IPS-18a (cell line): ENCODE results near the gene ZNF346.
"Not testable (repeated sequence)": the region's sequence is repeated elsewhere in the genome, so short reads cannot be mapped to it uniquely, and the experiment has no call there.

ENCODE experiments used
- H3K27ac ChIP-seq: one replicate; pipeline ENCODE4 v1.5.1; 2013; ENCODE audit warnings: low read length
- H3K27me3 ChIP-seq: one replicate; pipeline ENCODE4 v1.6.1; 2013; ENCODE audit warnings: mild to moderate bottlenecking, low read length; ENCODE audit not compliant: control insufficient read depth, insufficient read depth
- H3K36me3 ChIP-seq: one replicate; pipeline ENCODE4 v1.6.1; 2013; ENCODE audit warnings: low read depth, low read length; ENCODE audit not compliant: control insufficient read depth
- H3K4me1 ChIP-seq: one replicate; pipeline ENCODE4 v1.6.1; 2013; ENCODE audit warnings: low read depth, low read length; ENCODE audit not compliant: control insufficient read depth
- H3K4me3 ChIP-seq: one replicate; pipeline ENCODE4 v1.5.1; 2013; ENCODE audit warnings: low read length
- H3K9ac ChIP-seq: one replicate; pipeline ENCODE4 v1.6.1; 2013; ENCODE audit warnings: mild to moderate bottlenecking, low read length, moderate library complexity
- H3K9me3 ChIP-seq: one replicate; pipeline ENCODE4 v1.6.1; 2013; ENCODE audit warnings: low read depth, low read length; ENCODE audit not compliant: control insufficient read depth

ZNF346 gene

GRCh38 chr5:177041936-177042335 is 19.4 kb downstream of the ZNF346 start:
- Histone ChIP-seq H3K9me3 (no peaks in the 10 kb centered on the region), H3K9ac (no peak overlapping the region), H3K4me1 (no peaks in the 10 kb centered on the region), H3K4me3 (no peak overlapping the region), H3K27ac (no peak overlapping the region), H3K36me3 (peaks cover 31% of the 10 kb centered on the region), H3K27me3 (no peaks in the 10 kb centered on the region)

- Histone ChIP-seq H3K27me3 (no peaks in the 10 kb centered on the region), H3K27ac (no peak overlapping the region), H3K4me3 (no peak overlapping the region), H3K9me3 (no peaks in the 10 kb centered on the region), H3K36me3 (peaks cover 35% of the 10 kb centered on the region), H3K4me1 (no peaks in the 10 kb centered on the region), H3K9ac (no peak overlapping the region)
Measured at GRCh38 chr5:177043114-177043513, 20.6 kb downstream of the ZNF346 start.

- Histone ChIP-seq H3K27me3 (no peaks in the 10 kb centered on the region), H3K27ac (no peak overlapping the region), H3K4me3 (no peak overlapping the region), H3K4me1 (no peaks in the 10 kb centered on the region), H3K36me3 (peaks cover 38% of the 10 kb centered on the region), H3K9ac (no peak overlapping the region), H3K9me3 (no peaks in the 10 kb centered on the region)
Measured at GRCh38 chr5:177043958-177044357, 21.5 kb downstream of the ZNF346 start.

- Histone ChIP-seq H3K4me3 (no peak overlapping the region), H3K9ac (no peak overlapping the region), H3K4me1 (no peaks in the 10 kb centered on the region), H3K27me3 (no peaks in the 10 kb centered on the region), H3K9me3 (no peaks in the 10 kb centered on the region), H3K27ac (no peak overlapping the region), H3K36me3 (peaks cover 38% of the 10 kb centered on the region)
Measured at GRCh38 chr5:177044641-177045040, 22.1 kb downstream of the ZNF346 start.

GRCh38 chr5:177045631-177046030 is 23.1 kb downstream of the ZNF346 start:
- Histone ChIP-seq H3K9me3 (no peaks in the 10 kb centered on the region), H3K27me3 (no peaks in the 10 kb centered on the region), H3K9ac (no peak overlapping the region), H3K36me3 (peaks cover 44% of the 10 kb centered on the region), H3K4me3 (no peak overlapping the region), H3K27ac (no peak overlapping the region), H3K4me1 (no peaks in the 10 kb centered on the region)

- not testable (repeated sequence) for H3K9ac ChIP-seq, H3K27ac ChIP-seq, H3K4me1 ChIP-seq, H3K27me3 ChIP-seq, H3K4me3 ChIP-seq, H3K9me3 ChIP-seq
- peaks cover 47% of the 10 kb centered on the region for H3K36me3 ChIP-seq
Measured at GRCh38 chr5:177048531-177048930, 26.0 kb downstream of the ZNF346 start.

GRCh38 chr5:177049285-177049684 is 26.8 kb downstream of the ZNF346 start:
- Histone ChIP-seq H3K27me3 (no peaks in the 10 kb centered on the region), H3K4me1 (no peaks in the 10 kb centered on the region), H3K36me3 (peaks cover 43% of the 10 kb centered on the region), H3K27ac (no peak overlapping the region), H3K9ac (no peak overlapping the region), H3K9me3 (no peaks in the 10 kb centered on the region), H3K4me3 (no peak overlapping the region)

GRCh38 chr5:177064500-177065277 is 42.2 kb downstream of the ZNF346 start:
- H3K36me3 ChIP-seq: peaks cover 22% of the 10 kb centered on the region
- no peak overlapping the region for H3K9ac ChIP-seq
- H3K27me3 ChIP-seq: no peaks in the 10 kb centered on the region
- H3K4me1 ChIP-seq: no peaks in the 10 kb centered on the region
- H3K4me3 ChIP-seq: no peak overlapping the region
- H3K9me3 ChIP-seq: no peaks in the 10 kb centered on the region
- no peak overlapping the region for H3K27ac ChIP-seq

- Histone ChIP-seq H3K9ac (no peak overlapping the region), H3K27ac (no peak overlapping the region), H3K4me3 (no peak overlapping the region), H3K27me3 (no peaks in the 10 kb centered on the region), H3K36me3 (peaks cover 22% of the 10 kb centered on the region), H3K9me3 (no peaks in the 10 kb centered on the region), H3K4me1 (no peaks in the 10 kb centered on the region)
Measured at GRCh38 chr5:177065491-177065890, 43.0 kb downstream of the ZNF346 start.

- H3K27ac ChIP-seq: no peak overlapping the region
- peaks cover 22% of the 10 kb centered on the region for H3K36me3 ChIP-seq
- no peaks in the 10 kb centered on the region for H3K27me3 ChIP-seq
- H3K9ac ChIP-seq: no peak overlapping the region
- no peaks in the 10 kb centered on the region for H3K4me1 ChIP-seq
- no peak overlapping the region for H3K4me3 ChIP-seq
- H3K9me3 ChIP-seq: no peaks in the 10 kb centered on the region
Measured at GRCh38 chr5:177066224-177066623, 43.7 kb downstream of the ZNF346 start.

GRCh38 chr5:177067503-177067902 is 45.0 kb downstream of the ZNF346 start:
- Histone ChIP-seq H3K9me3 (no peaks in the 10 kb centered on the region), H3K27me3 (no peaks in the 10 kb centered on the region), H3K4me1 (peaks cover 4% of the 10 kb centered on the region), H3K36me3 (peaks cover 18% of the 10 kb centered on the region), H3K9ac (no peak overlapping the region), H3K4me3 (no peak overlapping the region), H3K27ac (no peak overlapping the region)

- Histone ChIP-seq H3K36me3 (no peaks in the 10 kb centered on the region), H3K4me3 (no peak overlapping the region), H3K9me3 (no peaks in the 10 kb centered on the region), H3K27ac (no peak overlapping the region), H3K4me1 (peaks cover 4% of the 10 kb centered on the region), H3K9ac (no peak overlapping the region), H3K27me3 (no peaks in the 10 kb centered on the region)
Measured at GRCh38 chr5:177070536-177071191, 48.2 kb downstream of the ZNF346 start.
